ENCODE data around the gene PLA2G7. TPM values are rescaled to one million over a fixed set of nuclear protein-coding genes. Genes with fewer than 3 reads are reported as not detected.

The PLA2G7 gene
- total RNA-seq (2022; extraction: Qiagen RNA extraction; ENCODE audit: low read depth) = not detected in 5 replicates

DNA sequence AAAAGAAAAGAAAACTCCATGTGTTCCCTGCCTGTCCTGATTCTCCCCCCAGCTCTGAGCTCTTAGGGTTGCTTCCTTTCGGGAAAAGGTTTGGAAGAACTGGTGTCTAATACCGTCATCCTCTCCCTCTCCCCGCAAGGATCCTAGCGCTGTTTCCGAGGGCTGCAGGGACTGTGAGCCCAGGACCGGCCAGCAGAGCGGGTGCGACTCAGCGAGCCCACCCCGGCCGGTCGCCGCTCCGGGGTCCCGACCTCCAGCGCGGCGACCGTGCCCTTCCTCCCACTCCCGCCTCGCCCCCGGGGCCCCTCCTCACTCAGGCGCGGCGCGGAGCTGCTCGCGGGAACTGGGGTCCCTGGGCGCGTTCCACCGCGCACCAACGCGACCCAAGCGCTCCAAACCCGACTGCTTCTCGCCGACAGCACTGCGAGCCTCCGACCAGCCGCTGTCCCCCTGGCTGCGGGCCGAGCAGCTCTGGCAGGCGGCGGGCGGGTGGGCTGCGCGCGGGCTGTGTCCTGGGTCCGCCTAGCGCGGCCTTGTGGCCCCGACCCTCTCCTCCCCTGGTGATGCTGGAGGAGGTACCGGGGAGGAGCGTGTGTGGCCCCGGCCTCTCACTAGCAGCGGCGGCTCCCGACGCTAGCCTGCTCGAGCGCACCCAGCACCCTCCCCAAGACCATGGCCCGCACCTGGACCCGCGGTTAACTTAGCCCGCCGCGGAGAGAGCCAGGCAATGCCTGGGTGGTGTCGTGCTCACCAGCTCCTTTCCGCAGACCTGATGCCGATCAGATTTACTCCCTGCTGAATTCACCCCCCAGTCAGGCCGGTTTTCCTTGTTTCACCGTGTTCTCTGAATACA lies at the start of gene PLA2G7:
Gene PLA2G7 (minus strand): TSS at position 509 of the 853 bp plus-strand sequence. CDS start 12,484 bp downstream, outside the sequence.

DNA sequence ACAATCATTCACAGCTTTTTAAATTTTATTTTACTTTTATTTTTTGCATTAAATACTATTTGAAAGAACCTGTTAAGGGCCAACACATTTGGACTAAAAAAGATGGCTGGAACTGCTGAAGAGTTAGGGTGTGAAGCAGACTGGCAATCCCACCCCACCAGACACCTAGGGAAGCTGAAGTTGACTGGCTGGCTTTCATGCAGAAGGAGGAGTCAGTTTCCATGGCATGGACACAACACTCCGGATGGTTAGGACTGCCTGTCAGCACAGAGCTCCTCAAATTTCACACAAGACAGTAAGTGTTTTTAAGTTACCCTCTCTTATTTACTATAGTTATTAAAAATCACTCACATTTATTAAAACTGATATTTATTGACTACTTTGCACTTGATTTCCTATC lies 11.5 kb upstream of the PLA2G7 start, which contains the start of gene ANKRD66:
Gene ANKRD66 (plus strand): TSS at position 238 of the 400 bp plus-strand sequence. CDS start 5,016 bp downstream, outside the sequence.

DNA sequence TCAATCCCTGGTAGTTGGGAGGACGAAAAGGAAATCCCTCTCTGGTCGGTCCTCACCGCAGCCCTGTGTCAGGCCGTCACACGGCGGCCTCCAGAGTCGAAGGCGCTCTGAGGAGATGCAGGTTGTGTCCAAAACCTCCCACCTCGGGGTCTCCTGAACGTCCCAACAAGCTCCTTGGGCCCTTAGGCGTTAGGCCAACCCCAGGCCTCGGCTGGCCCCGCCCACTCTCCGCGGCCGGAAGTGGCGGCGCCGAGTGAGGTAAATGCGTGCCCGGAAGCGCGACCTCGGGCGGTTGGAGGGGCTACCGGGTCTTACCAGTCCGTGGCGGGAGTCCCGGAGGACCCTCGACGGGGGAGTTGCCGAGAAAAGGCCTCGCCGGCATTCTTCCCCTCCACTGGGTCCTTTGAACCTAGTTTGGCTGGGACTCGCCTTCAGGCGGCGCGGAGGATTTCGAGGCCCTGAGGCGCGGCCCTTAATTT lies 47.5 kb downstream of the PLA2G7 start, which contains the start of gene TDRD6:
Gene TDRD6 (plus strand): TSS at position 267 of the 479 bp plus-strand sequence. CDS start 244 bp downstream, outside the sequence.

Other genes starting within 250 kb of the PLA2G7 start
- not detected in 5 replicates for gene RCAN2, start 243.9 kb downstream of the PLA2G7 start, total RNA-seq (2022; extraction: Qiagen RNA extraction; ENCODE audit: low read depth)
- 0.08 to 0.13 TPM in 2 of 5 replicates, not detected in the others for gene CYP39A1, start 82.6 kb downstream of the PLA2G7 start, total RNA-seq (2022; extraction: Qiagen RNA extraction; ENCODE audit: low read depth)
- gene SLC25A27, start 82.4 kb downstream of the PLA2G7 start, total RNA-seq (2022; extraction: Qiagen RNA extraction; ENCODE audit: low read depth) = 0.40 to 0.98 TPM (median 0.57 TPM) in 5 replicates
- not detected in 5 replicates for gene TDRD6, start 47.5 kb downstream of the PLA2G7 start, total RNA-seq (2022; extraction: Qiagen RNA extraction; ENCODE audit: low read depth)
- not detected in 5 replicates for gene ANKRD66, start 11.6 kb upstream of the PLA2G7 start, total RNA-seq (2022; extraction: Qiagen RNA extraction; ENCODE audit: low read depth)
- not detected in 5 replicates for gene MEP1A, start 58.0 kb upstream of the PLA2G7 start, total RNA-seq (2022; extraction: Qiagen RNA extraction; ENCODE audit: low read depth)
- not detected in 5 replicates for gene ADGRF5, start 186.6 kb upstream of the PLA2G7 start, total RNA-seq (2022; extraction: Qiagen RNA extraction; ENCODE audit: low read depth)

Measured in A549 treated with ZK216348 at 1 μM for 4 hours (cell line).